ENCODE measurements around the gene OR52K2. TPM values are rescaled to one million over a fixed set of nuclear protein-coding genes. Genes with fewer than 3 reads are reported as not detected.

Gene OR52K2
- total RNA-seq, 1 experiment from 2014 or later, result not detected

DNA sequence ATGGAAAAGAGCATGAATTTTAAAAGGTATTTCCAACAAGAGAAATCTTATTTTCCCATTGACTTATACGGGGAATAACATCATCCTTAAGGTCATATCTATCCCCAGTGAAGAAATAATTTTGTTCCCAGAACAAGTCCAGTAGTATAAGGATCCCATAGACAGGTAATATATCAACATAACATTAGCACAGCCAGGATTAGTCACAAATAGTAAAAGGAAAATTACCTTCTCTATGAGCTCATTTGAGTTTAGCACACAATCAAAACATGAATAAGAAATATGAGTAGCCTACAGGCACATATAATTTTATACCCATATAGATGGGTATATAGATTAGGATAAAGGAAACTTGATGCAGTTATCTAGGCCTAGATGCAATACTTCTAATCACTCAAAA, 30.5 kb downstream of the OR52K2 start:
- Histone ChIP-seq H3K4me1 (replicated peaks; ENCODE audit: insufficient read depth) (peaks cover 4% of the 10 kb centered on the region; the same call in 1 of the 2 replicates), H3K9me2 (ENCODE audit: insufficient read depth) (no peaks in the 10 kb centered on the region), H3K27me3 (ENCODE audit: insufficient read depth, low read depth) (no peaks in the 10 kb centered on the region), H3K79me2 (ENCODE audit: low read depth) (no peaks in the 10 kb centered on the region), H3K27ac (no peak overlapping the region), H4K20me1 (ENCODE audit: insufficient read depth) (no peaks in the 10 kb centered on the region), H3F3A (ENCODE audit: insufficient read depth, low read depth) (no peaks in the 10 kb centered on the region), H3K9me3 (ENCODE audit: insufficient read depth, low read depth) (no peaks in the 10 kb centered on the region), H3K4me3 (no peak overlapping the region), H3K36me3 (ENCODE audit: low read depth) (no peaks in the 10 kb centered on the region), H3K4me2 (no peak overlapping the region), H2AFZ (no peak overlapping the region)
- DNase-seq, result no peak
- BruUV-seq (replicated peaks), result no TSS peak
- ChIA-PET POLR2A (ENCODE audit: unreplicated experiment) (no interaction called here), CTCF (no interaction called here)
- TF ChIP-seq, protein P1, sequence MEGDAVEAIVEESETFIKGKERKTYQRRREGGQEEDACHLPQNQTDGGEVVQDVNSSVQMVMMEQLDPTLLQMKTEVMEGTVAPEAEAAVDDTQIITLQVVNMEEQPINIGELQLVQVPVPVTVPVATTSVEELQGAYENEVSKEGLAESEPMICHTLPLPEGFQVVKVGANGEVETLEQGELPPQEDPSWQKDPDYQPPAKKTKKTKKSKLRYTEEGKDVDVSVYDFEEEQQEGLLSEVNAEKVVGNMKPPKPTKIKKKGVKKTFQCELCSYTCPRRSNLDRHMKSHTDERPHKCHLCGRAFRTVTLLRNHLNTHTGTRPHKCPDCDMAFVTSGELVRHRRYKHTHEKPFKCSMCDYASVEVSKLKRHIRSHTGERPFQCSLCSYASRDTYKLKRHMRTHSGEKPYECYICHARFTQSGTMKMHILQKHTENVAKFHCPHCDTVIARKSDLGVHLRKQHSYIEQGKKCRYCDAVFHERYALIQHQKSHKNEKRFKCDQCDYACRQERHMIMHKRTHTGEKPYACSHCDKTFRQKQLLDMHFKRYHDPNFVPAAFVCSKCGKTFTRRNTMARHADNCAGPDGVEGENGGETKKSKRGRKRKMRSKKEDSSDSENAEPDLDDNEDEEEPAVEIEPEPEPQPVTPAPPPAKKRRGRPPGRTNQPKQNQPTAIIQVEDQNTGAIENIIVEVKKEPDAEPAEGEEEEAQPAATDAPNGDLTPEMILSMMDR (conservative IDR thresholded peaks at IDR 0.05), result no peak
- TF ChIP-seq EZH2 (IDR thresholded peaks at IDR 0.05; ENCODE audit: low read depth), result no peak
- intact Hi-C loops (cut with micrococcal nuclease; ENCODE audit: unreplicated experiment), result no loop called here

DNA sequence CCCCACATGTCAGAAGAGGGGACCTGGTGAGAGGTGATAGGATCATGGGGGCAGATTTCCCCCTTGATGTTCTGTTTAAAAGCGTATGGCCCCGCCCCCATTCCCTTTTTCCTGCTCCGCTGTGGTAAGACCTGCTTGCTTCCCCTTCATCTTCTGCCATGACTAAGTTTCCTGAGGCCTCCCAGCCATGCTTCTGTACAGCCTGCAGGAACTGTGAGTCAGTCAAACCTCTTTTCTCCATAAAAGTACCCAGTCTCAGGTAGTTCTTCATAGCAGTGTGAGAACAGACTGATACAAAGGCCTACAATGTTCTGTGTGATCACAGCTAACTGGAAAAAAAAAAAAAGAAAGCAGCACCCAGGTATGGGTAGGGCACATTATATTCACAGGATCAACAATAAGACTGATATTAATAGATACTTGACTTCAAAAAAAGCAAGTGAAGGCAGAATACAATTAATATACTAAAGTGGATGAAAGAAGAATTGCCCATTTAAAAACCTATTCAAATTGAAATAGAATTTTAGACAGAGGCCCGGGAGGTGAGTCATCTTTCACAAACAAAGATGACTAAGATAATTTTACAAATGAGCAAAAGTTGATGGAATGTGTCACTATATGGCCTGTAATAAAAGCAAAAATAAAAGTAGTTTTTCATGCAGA, 31.6 kb downstream of the OR52K2 start:
- TF ChIP-seq, protein P1 (conservative IDR thresholded peaks at IDR 0.05), result no peak
- TF ChIP-seq EZH2 (IDR thresholded peaks at IDR 0.05; ENCODE audit: low read depth), result no peak

DNA sequence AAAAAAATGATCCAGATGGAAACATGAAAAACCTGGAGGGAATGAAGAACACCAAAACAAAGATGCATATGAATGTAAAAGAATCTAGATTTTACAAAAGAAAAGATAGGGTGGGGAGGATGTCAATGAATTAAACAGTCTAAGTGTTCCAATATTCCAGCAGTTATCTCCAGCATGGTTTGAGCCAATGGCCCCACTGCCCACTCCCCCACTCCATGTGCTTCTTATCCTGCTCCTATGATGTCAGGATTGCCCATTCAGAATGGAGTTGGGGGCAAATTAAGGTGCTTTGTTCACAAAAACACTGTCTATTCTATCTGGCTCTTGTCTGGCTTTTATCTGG, 32.1 kb downstream of the OR52K2 start:
- Histone ChIP-seq H2AFZ (no peak overlapping the region), H4K20me1 (ENCODE audit: insufficient read depth) (no peaks in the 10 kb centered on the region), H3K9me2 (ENCODE audit: insufficient read depth) (no peaks in the 10 kb centered on the region), H3K27me3 (ENCODE audit: insufficient read depth, low read depth) (no peaks in the 10 kb centered on the region), H3K4me3 (no peak overlapping the region), H3K79me2 (ENCODE audit: low read depth) (no peaks in the 10 kb centered on the region), H3K4me2 (no peak overlapping the region), H3K36me3 (ENCODE audit: low read depth) (no peaks in the 10 kb centered on the region), H3K27ac (no peak overlapping the region), H3K9me3 (ENCODE audit: insufficient read depth, low read depth) (no peaks in the 10 kb centered on the region), H3K4me1 (replicated peaks; ENCODE audit: insufficient read depth) (peaks cover 4% of the 10 kb centered on the region; the same call in 1 of the 2 replicates), H3F3A (ENCODE audit: insufficient read depth, low read depth) (no peaks in the 10 kb centered on the region)
- CTCF ChIA-PET, result no interaction called here
- no TSS peak for BruUV-seq (replicated peaks)
- TF ChIP-seq, protein P1 (conservative IDR thresholded peaks at IDR 0.05), result no peak
- no peak for TF ChIP-seq EZH2 (IDR thresholded peaks at IDR 0.05; ENCODE audit: low read depth)
- POLR2A ChIA-PET (ENCODE audit: unreplicated experiment), result no interaction called here
- intact Hi-C loops (cut with micrococcal nuclease; ENCODE audit: unreplicated experiment), result no loop called here
- no peak for DNase-seq

More for the DNA sequence above, 31.6 kb downstream of the OR52K2 start:
- CTCF ChIA-PET, result no interaction called here
- Histone ChIP-seq H3K4me2 (no peak overlapping the region), H3K27ac (no peak overlapping the region), H3K9me3 (ENCODE audit: insufficient read depth, low read depth) (no peaks in the 10 kb centered on the region), H4K20me1 (ENCODE audit: insufficient read depth) (no peaks in the 10 kb centered on the region), H3K4me3 (no peak overlapping the region), H3K9me2 (ENCODE audit: insufficient read depth) (no peaks in the 10 kb centered on the region), H3K27me3 (ENCODE audit: insufficient read depth, low read depth) (no peaks in the 10 kb centered on the region), H3K79me2 (ENCODE audit: low read depth) (no peaks in the 10 kb centered on the region), H3F3A (ENCODE audit: insufficient read depth, low read depth) (no peaks in the 10 kb centered on the region), H3K36me3 (ENCODE audit: low read depth) (no peaks in the 10 kb centered on the region), H2AFZ (no peak overlapping the region), H3K4me1 (replicated peaks; ENCODE audit: insufficient read depth) (peaks cover 4% of the 10 kb centered on the region; the same call in 1 of the 2 replicates)
- intact Hi-C loops (cut with micrococcal nuclease; ENCODE audit: unreplicated experiment), result no loop called here
- POLR2A ChIA-PET (ENCODE audit: unreplicated experiment), result no interaction called here
- no TSS peak for BruUV-seq (replicated peaks)
- peak in 1 of 2 experiments; percentile 36 for DNase-seq

All from PC-9 (cell line).